ENCODE results near the gene OCA2.
"Not testable (repeated sequence)": the region's sequence is repeated elsewhere in the genome, so short reads cannot be mapped to it uniquely, and the experiment has no call there.

OCA2 gene

DNA sequence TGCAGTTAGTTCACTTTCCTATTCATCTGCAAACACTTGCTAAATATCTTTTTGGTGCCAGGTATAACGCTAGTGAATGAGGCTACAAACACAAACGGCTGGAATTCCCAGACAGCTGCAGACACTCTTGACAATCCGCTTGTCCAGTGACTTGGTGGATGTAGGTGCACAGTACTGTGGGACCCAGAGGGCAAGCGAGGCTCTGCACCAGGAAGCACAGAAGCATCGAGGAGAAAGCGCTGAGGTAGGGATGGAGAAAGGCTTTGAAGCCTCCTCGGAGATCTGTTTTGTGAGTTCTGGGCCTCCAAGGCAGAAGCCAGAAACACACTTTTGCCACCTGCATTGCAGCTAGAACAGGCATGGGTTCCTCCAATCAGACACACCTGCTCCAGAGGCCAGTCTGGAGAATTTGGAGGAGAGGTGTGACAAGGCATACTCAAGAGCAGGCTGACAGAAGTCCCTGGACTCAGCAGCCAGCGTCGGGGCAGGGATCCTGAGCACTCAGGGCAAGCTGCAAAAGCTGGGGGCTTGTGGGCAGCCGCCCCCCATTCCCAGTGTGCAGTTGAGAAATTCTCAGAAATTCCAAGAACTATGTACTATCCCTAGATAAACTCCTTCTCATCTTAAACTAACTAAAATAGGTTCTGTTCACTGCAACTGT lies 232.5 kb downstream of the OCA2 start:
- no peak for DNase-seq

DNA sequence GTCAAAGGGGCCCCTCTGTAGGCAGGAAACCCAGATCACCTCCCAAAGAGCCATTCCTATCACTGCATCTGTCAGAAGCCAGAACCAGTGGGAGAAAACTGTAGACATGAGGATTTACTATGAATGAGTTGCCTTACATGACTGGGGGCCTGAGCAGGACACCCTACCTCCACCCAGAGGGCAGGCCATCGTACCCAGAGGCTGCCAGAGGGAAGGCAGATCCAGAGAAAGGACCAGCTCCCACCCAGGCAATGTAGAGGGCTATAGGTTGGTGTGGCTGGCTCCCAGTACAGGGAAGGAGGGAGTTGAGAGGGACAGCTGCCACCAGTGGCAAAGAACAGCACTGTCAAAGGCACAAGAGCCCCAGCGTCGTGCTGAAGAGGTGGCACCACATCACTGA lies 233.2 kb downstream of the OCA2 start:
- DNase-seq: no peak

DNA sequence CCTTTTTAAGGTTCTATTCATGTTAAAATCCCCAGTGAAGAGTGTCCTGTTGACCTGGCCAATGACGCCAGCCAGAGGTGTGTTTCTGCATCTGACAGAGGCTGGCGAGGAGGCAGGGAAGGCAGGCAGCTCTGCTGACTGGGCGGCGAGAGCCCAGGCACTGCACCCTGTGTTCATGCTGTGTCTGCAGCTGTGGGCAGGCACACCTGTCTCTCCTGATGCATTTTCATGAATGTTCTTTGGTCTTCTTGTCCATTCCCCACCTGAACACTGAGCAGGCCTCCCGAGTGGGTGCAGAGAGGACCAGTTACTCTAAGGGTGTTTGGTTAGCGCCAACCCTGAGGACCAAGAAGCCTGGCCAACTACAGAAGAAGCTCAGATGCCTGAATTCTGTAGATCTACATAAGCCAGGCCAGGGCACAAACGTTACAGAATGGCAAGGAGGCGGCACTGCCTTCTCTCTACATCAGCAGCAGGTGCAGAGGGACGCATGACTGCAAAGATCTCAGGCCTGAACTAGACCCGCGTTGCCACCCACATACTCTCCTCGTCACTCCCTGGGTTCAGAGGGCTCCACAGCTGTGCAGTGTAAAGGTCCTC lies 233.7 kb downstream of the OCA2 start:
- no peak for DNase-seq

DNA sequence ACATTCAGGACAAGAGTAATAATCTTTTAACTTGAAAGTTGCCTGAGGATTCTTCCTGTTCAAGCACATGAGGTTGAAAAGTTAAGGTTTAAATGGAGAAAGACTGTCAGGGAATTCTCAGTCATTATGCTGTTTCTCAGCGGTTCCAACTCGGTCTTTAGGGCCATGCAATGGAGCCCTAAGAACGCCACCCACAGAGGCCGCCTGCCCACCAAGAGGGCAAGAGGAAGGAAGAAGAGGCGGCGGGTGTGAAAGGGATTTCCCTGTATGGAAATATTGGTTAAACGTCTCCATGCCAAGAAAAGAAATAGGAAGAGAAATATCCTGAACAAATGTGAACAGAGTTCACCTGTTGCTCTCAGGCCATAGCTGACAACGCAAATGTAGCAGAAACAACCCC lies 234.4 kb downstream of the OCA2 start:
- DNase-seq: no peak

DNA sequence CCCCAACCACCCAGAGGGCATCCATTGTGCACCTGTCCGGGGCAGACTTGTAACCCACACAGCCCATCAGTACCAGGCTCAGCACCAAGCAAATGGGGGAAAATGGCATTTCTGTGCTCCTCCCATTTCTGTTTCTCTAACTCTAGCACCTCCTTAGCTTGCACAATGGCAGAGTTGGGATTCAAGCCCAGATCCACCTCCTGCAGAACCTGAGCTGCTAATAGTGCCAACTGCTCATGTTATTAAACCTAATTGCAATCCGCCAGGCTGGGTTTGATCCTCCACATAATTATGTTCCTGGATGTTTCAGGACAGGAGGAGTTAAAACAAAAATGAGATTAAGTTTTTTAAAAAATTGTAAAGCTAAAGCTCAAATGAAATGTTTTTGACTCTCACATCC lies 235.0 kb downstream of the OCA2 start:
- no peak for DNase-seq

DNA sequence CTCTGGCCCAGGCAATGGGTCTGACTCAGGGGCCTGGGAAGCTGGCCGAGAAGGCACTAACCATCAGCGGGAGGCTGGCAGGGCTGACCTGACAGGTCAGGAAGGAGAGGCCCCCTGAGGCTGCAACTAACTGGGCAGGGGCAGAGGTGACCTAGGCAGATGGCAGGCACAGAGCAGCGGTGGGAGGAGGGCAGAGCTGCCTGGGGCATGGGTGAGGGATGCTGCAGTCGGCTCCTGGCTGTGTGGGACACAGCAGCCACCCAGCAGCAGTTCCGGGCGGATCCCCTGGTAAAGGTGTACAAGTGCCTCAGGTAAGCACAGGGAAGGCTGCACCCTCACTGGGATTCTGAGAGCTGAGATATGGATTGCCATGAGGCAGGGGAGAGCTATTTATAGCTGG lies 236.1 kb downstream of the OCA2 start:
- no peak for DNase-seq

DNA sequence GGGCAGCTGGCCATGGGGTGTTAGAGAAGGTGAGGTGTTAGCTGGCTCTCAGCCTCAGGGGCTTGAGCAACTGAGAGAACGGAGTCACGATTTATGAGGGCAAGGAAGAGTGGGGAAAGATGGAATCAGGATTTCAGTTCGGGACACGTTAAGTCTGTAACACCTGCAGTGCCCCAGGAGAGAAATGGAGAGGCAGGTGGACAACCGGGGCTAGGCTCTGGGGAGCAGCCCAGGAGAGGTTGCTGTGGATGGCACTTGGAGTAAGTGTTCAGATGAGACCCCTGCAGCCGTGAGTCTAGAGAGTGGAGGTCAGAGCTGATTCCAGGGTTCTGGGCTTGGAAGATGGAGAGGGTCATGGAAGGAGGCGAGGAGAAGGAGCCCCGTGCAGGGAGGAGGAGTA lies 237.9 kb downstream of the OCA2 start:
- no peak for DNase-seq

DNA sequence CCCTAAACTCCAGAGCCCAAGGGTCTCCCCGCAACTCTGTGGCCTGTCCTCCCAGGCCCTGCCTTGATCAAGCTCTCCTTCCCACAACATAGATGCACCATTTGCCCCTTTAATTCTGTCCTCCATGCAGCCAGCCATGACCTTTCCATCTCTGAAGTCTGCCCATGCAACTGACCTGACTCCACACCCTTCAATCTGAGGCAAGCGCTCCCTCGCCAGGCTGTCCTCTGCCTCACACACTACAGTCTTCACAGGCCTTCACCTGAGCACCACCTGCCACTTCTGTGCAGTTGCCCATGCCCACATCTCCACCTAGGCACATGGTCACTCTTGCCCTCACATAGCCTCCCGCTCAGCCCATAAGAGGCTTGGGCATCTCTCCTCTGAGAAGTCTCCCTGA lies 244.0 kb downstream of the OCA2 start:
- DNase-seq: no peak

DNA sequence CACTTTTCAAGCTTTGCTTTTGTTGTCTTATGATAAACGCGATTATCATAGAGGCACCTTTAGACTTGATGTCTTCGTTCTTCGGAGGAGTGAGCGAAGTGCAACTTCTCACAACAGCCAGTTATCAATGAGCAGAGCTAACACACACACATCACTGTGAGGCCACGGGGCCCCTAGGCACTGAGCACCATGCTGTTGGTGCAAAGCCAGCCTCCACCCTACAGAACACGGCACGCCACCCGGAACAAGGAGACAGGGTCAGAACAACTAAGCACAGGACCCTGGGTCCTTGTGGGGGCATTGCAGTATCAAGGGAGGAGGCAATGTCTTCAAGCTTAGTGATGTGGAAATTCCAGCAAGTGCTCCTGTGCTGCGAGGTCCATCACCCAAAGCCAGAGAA lies 244.5 kb downstream of the OCA2 start:
- DNase-seq: no peak

DNA sequence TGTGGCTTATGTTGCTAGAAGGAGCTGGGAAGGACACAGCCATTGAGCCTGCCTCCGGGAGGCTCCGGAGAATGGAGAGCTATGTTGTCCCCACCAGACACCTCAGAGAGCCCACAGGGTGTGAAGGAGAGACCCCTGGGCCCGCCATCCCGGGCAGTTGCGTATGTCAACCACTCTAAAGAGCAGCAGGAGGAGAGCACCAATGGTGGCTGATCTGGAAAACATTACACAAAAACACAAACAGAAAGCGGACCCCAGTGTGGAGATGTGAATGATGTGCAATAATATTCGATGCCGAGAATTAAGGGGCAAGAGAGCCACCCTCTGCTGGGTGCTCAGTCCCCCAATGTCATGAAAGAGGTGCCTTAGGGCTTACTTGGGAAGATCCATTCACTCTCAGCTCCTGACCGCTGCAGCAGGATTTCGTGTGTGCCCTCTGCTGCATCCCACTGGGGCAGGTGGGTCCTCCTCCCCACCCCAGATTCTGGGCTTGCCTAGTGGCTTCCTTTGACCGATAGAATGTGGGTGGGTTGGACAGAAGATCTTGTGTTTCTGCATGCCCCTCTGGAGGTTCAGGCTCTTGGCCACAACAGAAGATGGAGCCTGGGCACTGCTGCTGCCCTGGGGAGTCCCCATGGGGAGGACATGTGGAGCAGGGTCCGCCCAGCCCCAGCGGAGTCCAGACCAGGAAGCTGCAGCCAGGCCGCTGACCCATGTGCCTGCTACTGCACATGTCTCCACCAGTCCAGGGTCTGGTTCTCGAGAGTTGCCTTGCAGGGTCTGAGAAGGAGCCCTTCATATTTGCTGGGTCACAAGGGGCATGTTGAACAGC lies 245.3 kb downstream of the OCA2 start:
- no peak for DNase-seq

DNA sequence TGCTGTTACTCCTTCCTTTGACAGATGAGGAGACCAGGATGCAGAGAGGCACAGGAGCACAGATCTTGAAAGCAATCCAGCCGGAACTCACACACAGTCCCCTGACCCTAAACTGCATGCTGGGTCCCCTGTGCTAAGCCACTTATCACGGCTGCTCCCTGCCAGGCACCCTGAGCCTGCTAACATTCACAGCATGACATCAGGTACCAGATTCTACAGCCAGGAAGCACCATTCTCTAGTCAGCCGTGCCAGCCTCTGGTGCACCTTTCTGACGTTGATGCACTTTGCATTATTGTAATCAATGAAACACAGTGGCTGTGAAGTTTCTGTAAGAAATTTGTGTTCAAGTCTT lies 247.3 kb downstream of the OCA2 start:
- no peak for DNase-seq

DNA sequence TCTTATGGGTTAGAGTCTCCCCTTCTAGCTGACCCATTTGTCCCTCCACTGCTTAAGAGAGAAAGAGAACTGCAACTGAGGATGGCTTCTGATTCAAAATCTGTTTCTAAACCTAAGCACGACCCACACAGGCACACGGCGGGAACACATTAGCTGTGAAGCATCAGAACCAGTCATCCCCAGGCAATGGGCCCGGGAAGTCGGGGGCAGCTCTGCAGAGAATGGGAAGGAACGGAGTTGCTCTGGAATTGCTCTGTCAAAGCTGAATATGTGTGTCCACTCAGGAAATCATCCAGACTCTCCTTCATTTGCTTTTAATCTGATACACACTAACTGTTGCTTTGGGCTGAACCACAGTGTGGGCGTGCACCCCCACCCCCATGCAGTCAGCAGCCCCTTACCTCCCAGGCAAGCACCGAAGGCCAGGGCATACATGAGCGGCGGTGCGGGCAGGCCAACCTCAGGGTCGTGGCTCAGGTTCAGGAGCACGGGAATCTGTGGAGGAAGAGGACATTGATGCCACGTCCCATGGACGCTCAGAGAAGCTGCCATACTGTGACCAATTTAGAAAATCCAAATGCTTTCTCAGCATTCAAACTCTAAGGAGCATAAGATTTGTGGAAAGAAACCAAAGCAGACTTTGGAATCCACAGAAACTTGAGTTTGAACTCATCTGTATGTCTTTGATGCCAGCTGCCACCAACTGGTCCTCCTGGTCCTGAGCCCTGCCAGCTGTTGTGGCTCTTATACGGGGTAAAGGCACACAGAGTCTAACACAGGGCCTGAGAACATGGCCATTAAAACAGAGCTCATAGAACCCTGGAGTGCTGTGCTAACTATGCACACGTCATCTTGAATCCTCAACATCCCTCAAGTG lies 247.9 kb downstream of the OCA2 start:
- no peak for DNase-seq

DNA sequence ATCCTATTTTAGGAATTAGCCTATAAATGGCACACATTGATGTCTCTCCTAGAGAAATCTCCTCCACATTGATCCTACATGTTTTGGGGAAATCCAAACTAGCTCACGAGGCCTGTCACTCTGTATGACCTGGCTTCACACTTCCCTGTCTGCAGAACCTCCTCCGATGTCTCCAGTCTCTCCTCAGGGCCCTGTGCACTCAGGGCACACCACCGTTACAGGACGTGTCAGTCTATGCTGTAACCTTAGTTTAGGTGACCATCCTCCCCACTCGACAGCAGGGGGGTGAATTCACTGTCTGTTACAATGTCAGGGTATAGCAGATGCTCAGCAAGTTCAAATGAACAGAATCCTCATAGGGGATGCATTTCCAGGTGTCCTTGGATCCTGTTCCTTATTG lies 249.1 kb downstream of the OCA2 start:
- no peak for DNase-seq

DNA sequence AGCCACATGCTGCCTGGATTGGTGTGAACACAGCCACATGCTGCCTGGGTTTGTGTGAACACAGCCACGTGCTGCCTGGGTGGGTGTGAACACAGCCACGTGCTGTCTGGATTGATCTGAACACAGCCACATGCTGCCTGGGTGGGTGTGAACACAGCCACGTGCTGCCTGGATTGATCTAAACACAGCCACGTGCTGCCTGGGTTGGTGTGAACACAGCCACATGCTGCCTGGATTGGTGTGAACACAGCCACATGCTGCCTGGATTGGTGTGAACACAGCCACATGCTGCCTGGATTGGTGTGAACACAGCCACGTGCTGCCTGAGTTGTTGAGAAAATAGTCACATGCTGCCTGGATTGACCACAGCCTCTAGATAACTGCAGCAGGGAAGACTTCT lies 250.2 kb downstream of the OCA2 start:
- not testable (repeated sequence) for DNase-seq

DNA sequence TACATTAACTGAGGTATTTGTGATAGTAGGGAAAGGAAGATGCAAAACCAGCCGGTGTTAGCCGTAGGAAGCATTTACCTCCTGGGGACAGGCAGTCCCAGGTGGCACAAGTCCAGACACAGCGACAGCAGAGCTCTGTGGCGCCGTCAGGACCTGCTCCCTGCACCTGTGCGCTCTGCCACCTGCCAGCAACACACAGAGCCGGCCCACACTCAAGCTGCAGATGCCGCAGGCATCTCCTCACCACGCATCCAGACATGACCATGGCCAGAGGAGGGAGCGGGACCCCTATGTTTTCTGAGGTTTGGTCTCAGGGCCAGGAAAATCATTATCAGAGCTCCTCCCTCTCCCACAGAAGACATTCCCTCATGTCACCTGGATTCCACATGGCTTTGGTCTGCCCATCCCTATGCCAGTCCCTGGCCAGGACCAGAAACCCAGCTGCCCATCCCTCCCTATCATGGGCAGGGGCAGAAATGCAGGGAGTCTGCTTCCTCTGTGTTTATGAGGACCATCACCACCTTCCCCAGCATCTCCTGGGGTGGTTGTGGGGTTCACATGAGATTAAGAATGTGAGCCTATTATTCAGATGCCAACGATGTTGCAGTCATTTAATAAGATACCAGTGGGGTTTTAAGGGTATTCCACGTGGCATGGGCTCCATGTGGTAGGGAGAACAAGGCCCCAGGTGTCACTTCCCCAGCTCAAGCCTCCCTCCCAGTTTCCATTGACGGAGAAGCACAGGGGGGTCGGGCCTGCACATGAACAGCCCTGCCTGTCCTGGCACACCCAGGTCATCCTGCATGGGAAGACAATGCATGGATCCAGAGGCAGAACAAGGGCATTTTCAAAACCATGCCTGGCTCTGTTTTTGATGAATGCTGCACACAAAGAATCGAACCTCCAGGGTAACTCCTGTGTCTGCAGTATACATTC lies 251.1 kb downstream of the OCA2 start:
- DNase-seq: no peak

DNA sequence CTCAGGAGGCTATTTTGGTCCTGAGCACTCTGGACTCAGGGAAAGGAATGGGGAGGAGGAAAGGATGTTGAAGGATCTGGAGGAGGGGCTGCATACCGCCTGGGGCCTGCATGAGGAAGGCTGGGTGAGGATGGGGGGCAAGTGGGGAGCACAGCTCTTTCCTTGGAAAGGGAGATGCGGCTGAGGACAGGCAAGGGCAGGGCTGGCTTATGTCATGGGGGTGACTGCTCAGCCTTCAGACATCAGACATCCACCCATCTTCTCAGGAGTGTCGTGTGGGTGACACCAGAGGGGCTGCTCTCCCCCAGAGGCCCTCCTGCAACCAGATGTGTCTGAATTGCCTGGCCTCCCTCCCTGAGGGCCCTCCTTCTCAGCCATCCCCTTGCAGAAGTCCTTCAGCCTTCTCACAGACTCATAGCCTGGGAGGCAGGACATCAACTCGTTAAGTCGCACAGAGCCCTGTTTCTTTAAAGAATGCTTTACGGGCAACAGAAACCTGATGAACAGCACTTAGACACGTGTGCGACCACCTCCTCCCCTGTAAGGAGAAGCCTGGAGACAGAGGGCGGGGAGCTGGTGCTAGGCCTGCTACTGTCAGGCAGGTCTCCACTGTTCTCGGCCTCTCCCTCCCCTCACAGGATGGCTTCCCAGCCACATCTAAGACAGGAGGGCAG lies 252.3 kb downstream of the OCA2 start:
- no peak for DNase-seq

DNA sequence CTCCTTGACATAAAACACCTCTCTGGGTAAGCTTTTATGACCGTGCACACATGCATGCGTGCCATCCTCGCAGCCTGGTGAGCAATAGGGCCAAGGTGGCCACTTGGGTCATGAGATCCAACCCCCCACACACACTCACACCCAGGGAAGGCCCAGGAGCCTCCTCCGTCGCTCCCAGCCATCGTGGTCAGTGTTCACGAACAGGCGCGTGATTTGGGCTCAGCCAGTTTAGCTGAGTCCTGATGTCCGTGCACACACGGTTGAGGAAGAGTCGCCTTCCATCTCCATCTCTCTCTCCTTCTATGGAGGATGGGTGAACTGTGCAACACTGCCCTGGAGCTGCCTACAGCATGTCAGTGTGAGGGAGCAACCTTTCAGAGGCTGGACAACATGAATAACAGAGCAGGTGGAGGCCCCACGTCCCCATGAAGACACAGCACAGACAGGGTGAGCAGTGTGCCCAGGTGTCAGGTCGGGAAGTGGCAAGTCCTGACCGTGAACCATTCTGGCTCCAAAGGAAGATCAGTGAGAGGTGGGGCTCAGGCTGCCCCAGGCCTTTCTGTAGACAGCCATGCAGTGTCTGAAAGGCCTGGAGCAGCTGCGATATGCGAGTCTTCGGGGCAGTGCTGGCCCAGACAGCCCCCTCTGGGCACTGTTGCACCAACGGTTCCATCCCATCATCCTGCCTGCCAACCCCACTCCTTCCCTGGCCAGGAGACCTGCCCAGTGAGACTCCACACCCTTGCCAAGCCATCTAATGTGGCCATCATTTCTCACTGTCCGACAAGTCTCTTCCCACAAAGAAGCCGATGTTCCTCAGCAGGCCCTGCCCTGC lies 253.4 kb downstream of the OCA2 start:
- DNase-seq: no peak

DNA sequence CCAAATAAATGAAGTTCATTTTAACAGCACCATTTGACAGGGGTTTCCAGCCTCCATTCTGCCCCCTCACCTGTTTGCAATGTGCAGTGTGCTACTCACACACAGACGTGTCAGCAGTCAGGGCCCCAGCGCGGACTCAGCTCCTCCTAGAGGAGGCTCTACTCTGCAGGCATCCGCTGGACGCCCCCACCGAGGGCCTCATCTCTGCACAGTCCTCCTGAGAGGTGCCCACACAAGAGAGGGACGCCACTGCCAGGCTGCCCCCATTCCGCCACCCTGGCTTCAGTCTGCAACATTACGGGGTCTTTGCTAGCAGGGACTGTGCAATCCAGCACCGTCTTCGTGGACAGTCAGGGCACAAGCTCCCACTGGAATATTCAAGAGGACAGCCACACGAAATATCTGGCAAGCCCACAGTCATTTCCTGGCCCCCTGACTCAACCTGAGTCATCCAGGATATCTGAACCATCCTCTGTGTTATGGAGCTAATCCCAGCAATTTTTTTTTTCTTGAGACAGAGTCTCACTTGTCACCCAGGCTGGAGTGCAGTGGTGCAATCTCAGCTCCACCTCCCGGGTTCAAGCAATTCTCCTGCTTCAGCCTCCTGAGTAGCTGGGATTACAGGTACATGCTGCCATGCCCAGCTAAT lies 255.0 kb downstream of the OCA2 start:
- DNase-seq: no peak

DNA sequence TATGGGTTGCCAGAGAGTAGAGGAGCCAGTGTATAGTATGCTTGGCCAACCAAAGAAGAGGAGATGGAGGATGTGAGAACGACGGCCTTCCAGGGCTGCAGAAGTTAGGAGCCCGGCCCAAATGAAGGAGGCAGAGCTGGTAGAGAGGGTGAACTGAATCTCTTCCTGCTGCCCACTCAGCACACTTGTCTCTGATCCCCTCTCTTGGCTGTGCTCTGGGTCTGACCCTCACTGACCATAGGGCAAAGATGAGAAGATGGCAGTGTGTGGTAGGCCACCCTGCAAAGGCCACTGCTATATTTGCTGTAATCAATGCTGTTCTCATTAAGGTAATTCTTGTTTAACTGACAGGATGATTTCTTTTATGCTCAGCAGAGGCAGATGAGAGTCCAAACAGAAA lies 256.0 kb downstream of the OCA2 start:
- no peak for DNase-seq

DNA sequence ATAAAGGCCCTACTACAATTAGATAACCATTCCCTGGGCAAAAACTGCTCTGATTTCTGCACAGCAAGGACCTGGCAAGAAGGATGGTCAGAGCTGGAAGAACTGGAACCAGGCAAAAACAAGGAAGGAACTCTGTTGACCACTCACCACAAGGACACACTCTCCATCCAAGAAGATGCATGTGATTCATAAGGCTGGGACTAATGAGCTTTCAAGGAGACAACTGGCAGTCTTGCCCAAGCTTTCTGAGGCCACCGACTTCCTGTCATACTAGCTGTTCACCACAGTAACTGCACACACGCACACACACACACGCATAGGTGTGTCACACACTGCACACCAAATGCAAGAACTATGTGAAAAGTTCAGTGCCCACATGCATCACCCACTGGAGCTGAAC lies 256.6 kb downstream of the OCA2 start:
- DNase-seq: no peak

Data from suppressor macrophage treated with lipopolysaccharide for 4 hours (primary cell).